Measurements from ENCODE around the gene IFNAR1. TPM values are rescaled to one million over a fixed set of nuclear protein-coding genes. Genes with fewer than 3 reads are reported as not detected.
"Not testable (repeated sequence)": the region's sequence is repeated elsewhere in the genome, so short reads cannot be mapped to it uniquely, and the experiment has no call there.

The IFNAR1 gene
- polyA plus RNA-seq, 2 of the 4 experiments (the other 2 are of a cell fraction), result 14.1 to 14.2 TPM

- Histone ChIP-seq H3K4me1 (no peaks in the 10 kb centered on the region), H3K27ac (no peak overlapping the region), H3K4me2 (no peak overlapping the region), H3K4me3 (no peak overlapping the region), H3K9me3 (0 out of 3 replicates have a peak, but pooled peaks cover 4% of the 10 kb centered on the region)
- 61% methylated on average over 6 of the region's 6 CpGs for WGBS (ENCODE audit: missing lambda C conversion rate)
- TF ChIP-seq FOSL2 (IDR thresholded peaks at IDR 0.05) (no peak), FOSL2 (CRISPR knock-in tag; IDR thresholded peaks at IDR 0.05) (no peak), HOXB5 (CRISPR knock-in tag; IDR thresholded peaks at IDR 0.05) (no peak)
- CTCF ChIA-PET, result interaction anchor here (1.3 kb wide), 1 partner anchor 129 kb away, joined by 5 read pairs; no protein-coding TSS in a partner anchor
- DNase-seq (ENCODE audit: low read depth in 1 of 2, low spot score in 1 of 2), result no peak
- FAIRE-seq, result no peak
- POLR2A ChIA-PET, result no interaction called here
- ATAC-seq, result no peak
Measured at GRCh38 chr21:33317145-33317544, 7.6 kb upstream of the IFNAR1 start.

- TF ChIP-seq ATOH8 (CRISPR knock-in tag; IDR thresholded peaks at IDR 0.05; ENCODE audit: low read depth), result no peak
- no peak for TF ChIP-seq TFCP2L1 (CRISPR knock-in tag; IDR thresholded peaks at IDR 0.05)
- no peak for TF ChIP-seq EHMT2 (IDR thresholded peaks at IDR 0.05; ENCODE audit: low read depth)
- TF ChIP-seq CTCF (IDR thresholded peaks at IDR 0.05), result no peak
- TF ChIP-seq NPAS2 (CRISPR knock-in tag; IDR thresholded peaks at IDR 0.05; ENCODE audit: borderline replicate concordance), result no peak
- TF ChIP-seq HOXB5 (CRISPR knock-in tag; IDR thresholded peaks at IDR 0.05), result no peak
- no peak for TF ChIP-seq NR3C1 (IDR thresholded peaks at IDR 0.05)
- no peak for TF ChIP-seq TP53 (CRISPR knock-in tag; IDR thresholded peaks at IDR 0.05)
- TF ChIP-seq ZSCAN20 (CRISPR knock-in tag; IDR thresholded peaks at IDR 0.05), result no peak
- no peak for TF ChIP-seq E2F6 (IDR thresholded peaks at IDR 0.05; ENCODE audit: borderline replicate concordance, low read depth)
- no peak for TF ChIP-seq CBX2 (IDR thresholded peaks at IDR 0.05; ENCODE audit: borderline replicate concordance, low read depth)
- no peak for TF ChIP-seq PHF8 (IDR thresholded peaks at IDR 0.05; ENCODE audit: borderline replicate concordance, low read depth)
- TF ChIP-seq GATA3 (IDR thresholded peaks at IDR 0.05; ENCODE audit: borderline replicate concordance), result no peak
- TF ChIP-seq HES2 (IDR thresholded peaks at IDR 0.05), result no peak
- no peak for TF ChIP-seq ESRRA (IDR thresholded peaks at IDR 0.05; ENCODE audit: borderline replicate concordance, low read length)
- TF ChIP-seq ZC3H11A (IDR thresholded peaks at IDR 0.05), result no peak
- TF ChIP-seq BCL3 (IDR thresholded peaks at IDR 0.05), result no peak
- no peak for TF ChIP-seq CBX8 (IDR thresholded peaks at IDR 0.05)
- FAIRE-seq, result no peak
- no peaks in the 10 kb centered on the region for H3K4me1 ChIP-seq
- no peak overlapping the region for H3K4me3 ChIP-seq
- ChIA-PET POLR2A (no interaction called here), CTCF (interaction anchor here (1.3 kb wide), 1 partner anchor 128 kb away, joined by 5 read pairs; no protein-coding TSS in a partner anchor)
- 74% methylated on average over 14 of the region's 14 CpGs for WGBS (ENCODE audit: missing lambda C conversion rate)
- H3K9me3 ChIP-seq, result 0 out of 3 replicates have a peak, but pooled peaks cover 4% of the 10 kb centered on the region
- no peak for ATAC-seq
- H3K27ac ChIP-seq, result no peak overlapping the region
- no peak for DNase-seq (ENCODE audit: low read depth in 1 of 2, low spot score in 1 of 2)
- no peak overlapping the region for H3K4me2 ChIP-seq
Measured at GRCh38 chr21:33317786-33318486, 6.8 kb upstream of the IFNAR1 start.

GRCh38 chr21:33321005-33321404 is 3.8 kb upstream of the IFNAR1 start:
- H3K4me2 ChIP-seq, CTCF ChIA-PET: not testable (repeated sequence)
- 72% methylated on average over 17 of the region's 17 CpGs for WGBS (ENCODE audit: missing lambda C conversion rate)

GRCh38 chr21:33323610-33324009 is 1.2 kb upstream of the IFNAR1 start:
- FAIRE-seq; H3K27ac ChIP-seq; H3K4me1 ChIP-seq; ATAC-seq; DNase-seq (ENCODE audit: low read depth in 1 of 2, low spot score in 1 of 2); POLR2A ChIA-PET; CTCF ChIA-PET; H3K9me3 ChIP-seq: not testable (repeated sequence)
- Histone ChIP-seq H3K4me2 (peak overlapping the region; percentile 79), H3K4me3 (peak overlapping the region; percentile 74; the same call in 2 of the 3 replicates)

More at GRCh38 chr21:33321005-33321404, 3.8 kb upstream of the IFNAR1 start:
- ATAC-seq; DNase-seq (ENCODE audit: low read depth in 1 of 2, low spot score in 1 of 2); H3K9me3 ChIP-seq; H3K4me3 ChIP-seq; POLR2A ChIA-PET; FAIRE-seq; H3K4me1 ChIP-seq; H3K27ac ChIP-seq: not testable (repeated sequence)
